Transverse colon (tissue), 4 donors: ENCODE measurements around the gene AQP4. TPM values are rescaled to one million over a fixed set of nuclear protein-coding genes. Genes with fewer than 3 reads are reported as not detected.

Experiments
- DNase-seq: peaks from one replicate; pipeline ENCODE4 v3.0.0-alpha.2; 2019
- H3K27ac ChIP-seq, 4 donors: fragments of 200-600 bp; sonication (generic); 2 replicates each; pipeline ENCODE4 v1.5.1; 2016 to 2018; ENCODE audit warnings: inconsistent platforms in 4 of 4
- H3K27me3 ChIP-seq: fragments of 200-600 bp; sonication (generic); 2 replicates; pipeline ENCODE4 v1.5.1; 2017; ENCODE audit warnings: inconsistent platforms
- H3K36me3 ChIP-seq, 4 donors: fragments of 200-600 bp; sonication (generic); 2 replicates each; pipeline ENCODE4 v1.5.1; 2017 to 2019; ENCODE audit warnings: inconsistent platforms in 4 of 4
- H3K4me1 ChIP-seq, 4 donors: fragments of 200-600 bp; sonication (generic); 2 replicates each; pipeline ENCODE4 v1.5.1; 2017 to 2020; ENCODE audit warnings: inconsistent platforms in 4 of 4
- H3K4me3 ChIP-seq, 4 donors: fragments of 200-600 bp; sonication (generic); 1 replicate in 1 of 4; 2 replicates in 3 of 4; pipeline versions ENCODE4 v1.5.1 to v1.6.1; 2017 to 2019; ENCODE audit warnings: inconsistent platforms in 4 of 4
- H3K9me3 ChIP-seq, 2 donors: fragments of 200-600 bp; sonication (generic); 2 replicates each; pipeline ENCODE4 v1.5.1; 2017 to 2019; ENCODE audit warnings: inconsistent platforms in 2 of 2
- EP300 ChIP-seq: sonication (generic); formaldehyde crosslinking; IDR thresholded peaks from one replicate; pipeline ENCODE4 v1.6.1; 2017; ENCODE audit warnings: antibody characterized with exemption, low read depth
- POLR2A ChIP-seq: fragments of 450-650 bp; IDR thresholded peaks from one replicate; pipeline ENCODE4 v1.6.1; 2016; ENCODE audit warnings: antibody characterized with exemption, mild to moderate bottlenecking, moderate library complexity
- POLR2AphosphoS5 ChIP-seq, 3 donors: sonication (generic); formaldehyde crosslinking; IDR thresholded peaks; one replicate each; pipeline ENCODE4 v1.6.1; 2016; ENCODE audit warnings: antibody characterized with exemption in 3 of 3
- WGBS, 2 donors: methylation state at CpG; one replicate each; pipeline ENCODE4 v1.1.5; 2018; ENCODE audit warnings: low coverage in 1 of 2; 5-methylcytosine and 5-hydroxymethylcytosine counted together
- in situ Hi-C, 4 donors: fragments of 200-750 bp; cut with MboI; loops; one replicate each; pipeline versions ENCODE4 v1.15.0 to v1.15.1; 2017; ENCODE audit warnings: low sequenced_read_pairs in 3 of 4, low pct_ligation_motif_present in 1 of 4, low pct_unique_long_range_greater_than_20kb in 1 of 4
- intact Hi-C: fragments of 100-400 bp; cut with DNase I; formaldehyde crosslinking; loops from one replicate; pipeline ENCODE4 v1.15.1; 2023; ENCODE audit warnings: low total_unique reads
- total RNA-seq, 4 donors: library from RNA; depleted of rRNA; stranded (reverse); fragments of >200 nt; gene quantifications; one replicate each; pipeline ENCODE4 v1.1.0, GENCODE V29; 2016
- TF ChIP-seq, protein P1 (sequence below), 5 experiments: fragments of 200-600 bp in 3 of 5; fragments of 450-650 bp in 2 of 5; sonication (generic) in 3 of 5; IDR thresholded peaks; 1 replicate in 2 of 5; 2 replicates in 3 of 5; pipeline ENCODE4 v1.5.1; 2016 to 2017; ENCODE audit warnings: antibody characterized with exemption in 5 of 5, inconsistent platforms in 3 of 5, mild to moderate bottlenecking in 2 of 5, moderate library complexity in 1 of 5

AQP4 gene
- total RNA-seq, 4 donors from 2014 or later = 2.2 TPM; not detected in 3

DNA sequence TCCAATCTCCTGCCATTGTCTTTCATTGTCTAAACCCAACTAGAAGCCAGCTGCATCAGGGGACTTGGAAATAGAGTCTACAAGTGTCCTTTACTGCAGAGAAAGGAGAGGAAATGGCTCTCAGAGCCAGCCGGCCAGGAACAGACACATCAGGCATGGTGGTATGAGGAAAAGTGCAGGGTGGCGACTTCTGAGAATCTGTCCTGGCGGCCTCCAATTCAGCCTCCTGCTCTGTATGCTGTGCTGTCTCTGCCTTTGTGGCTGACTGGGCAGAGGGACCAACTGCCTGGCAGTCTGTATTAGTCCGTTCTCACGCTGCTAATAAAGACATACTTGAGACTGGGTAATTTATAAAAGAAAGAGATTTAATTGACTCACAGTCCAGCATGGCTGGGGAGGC, 36.8 kb upstream of the AQP4 start:
- no peaks in the 10 kb centered on the region for H3K4me1 ChIP-seq
- H3K9me3 ChIP-seq = no peaks in the 10 kb centered on the region
- in situ Hi-C loops = no loop called here
- 78% methylated on average over 5 of the region's 5 CpGs; no CpG with 5 or more reads in 1 of the 2 donors for WGBS, 2 donors
- no peak overlapping the region for H3K4me3 ChIP-seq
- H3K27ac ChIP-seq = no peak overlapping the region
- TF ChIP-seq EP300 (no peak), POLR2A (no peak), POLR2AphosphoS5 (IDR thresholded peaks at IDR 0.05) (no peak)
- TF ChIP-seq, protein P1, sequence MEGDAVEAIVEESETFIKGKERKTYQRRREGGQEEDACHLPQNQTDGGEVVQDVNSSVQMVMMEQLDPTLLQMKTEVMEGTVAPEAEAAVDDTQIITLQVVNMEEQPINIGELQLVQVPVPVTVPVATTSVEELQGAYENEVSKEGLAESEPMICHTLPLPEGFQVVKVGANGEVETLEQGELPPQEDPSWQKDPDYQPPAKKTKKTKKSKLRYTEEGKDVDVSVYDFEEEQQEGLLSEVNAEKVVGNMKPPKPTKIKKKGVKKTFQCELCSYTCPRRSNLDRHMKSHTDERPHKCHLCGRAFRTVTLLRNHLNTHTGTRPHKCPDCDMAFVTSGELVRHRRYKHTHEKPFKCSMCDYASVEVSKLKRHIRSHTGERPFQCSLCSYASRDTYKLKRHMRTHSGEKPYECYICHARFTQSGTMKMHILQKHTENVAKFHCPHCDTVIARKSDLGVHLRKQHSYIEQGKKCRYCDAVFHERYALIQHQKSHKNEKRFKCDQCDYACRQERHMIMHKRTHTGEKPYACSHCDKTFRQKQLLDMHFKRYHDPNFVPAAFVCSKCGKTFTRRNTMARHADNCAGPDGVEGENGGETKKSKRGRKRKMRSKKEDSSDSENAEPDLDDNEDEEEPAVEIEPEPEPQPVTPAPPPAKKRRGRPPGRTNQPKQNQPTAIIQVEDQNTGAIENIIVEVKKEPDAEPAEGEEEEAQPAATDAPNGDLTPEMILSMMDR (IDR thresholded peaks at IDR 0.05) = no peak
- DNase-seq = no peak
- intact Hi-C loops = no loop called here
- H3K27me3 ChIP-seq = no peaks in the 10 kb centered on the region
- no peaks in the 10 kb centered on the region for H3K36me3 ChIP-seq

DNA sequence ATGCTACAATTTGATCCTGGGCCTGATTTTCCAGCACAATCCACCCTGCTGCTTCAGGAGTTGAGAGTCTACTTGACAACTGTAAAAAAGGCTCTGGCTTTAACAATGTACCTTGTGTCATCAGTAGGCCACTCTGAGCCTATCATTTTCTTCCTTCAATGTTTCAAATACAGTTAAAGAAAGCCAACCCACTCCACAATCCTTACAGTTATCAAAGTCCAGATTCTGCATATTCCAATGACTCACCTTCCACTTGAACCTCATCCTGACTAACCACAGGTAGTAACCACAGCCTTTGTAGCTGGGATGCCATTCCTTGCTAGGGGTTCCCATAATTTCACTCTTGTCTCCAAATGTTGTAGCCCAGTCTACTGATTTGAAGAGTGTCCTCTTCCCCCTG, 35.5 kb upstream of the AQP4 start:
- TF ChIP-seq POLR2AphosphoS5 (IDR thresholded peaks at IDR 0.05) = no peak
- no peak for TF ChIP-seq POLR2A
- TF ChIP-seq, protein P1 (IDR thresholded peaks at IDR 0.05) = no peak
- in situ Hi-C loops = no loop called here
- no peak for DNase-seq

DNA sequence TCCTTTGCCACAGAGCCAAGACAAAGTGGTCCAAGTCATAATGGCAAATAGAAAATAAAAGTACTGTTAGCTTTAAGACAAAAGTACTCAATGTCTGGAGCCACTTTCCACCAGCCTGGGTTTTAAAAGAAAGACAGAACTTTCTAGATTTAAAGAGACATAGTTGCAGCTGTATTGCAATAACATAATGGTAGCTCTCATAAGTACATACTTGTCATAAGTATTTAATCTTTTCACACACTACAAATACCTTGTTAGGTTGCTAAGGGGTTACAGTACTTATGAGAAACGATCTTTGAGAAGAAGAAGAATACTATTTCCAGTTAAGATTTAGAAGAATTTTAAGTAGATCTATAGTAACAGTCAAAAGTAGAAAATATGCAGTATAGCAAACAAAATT, 28.9 kb upstream of the AQP4 start:
- in situ Hi-C loops = no loop called here
- Histone ChIP-seq H3K27ac (no peak overlapping the region), H3K4me1 (no peaks in the 10 kb centered on the region), H3K9me3 (no peaks in the 10 kb centered on the region), H3K27me3 (no peaks in the 10 kb centered on the region), H3K4me3 (no peak overlapping the region), H3K36me3 (no peaks in the 10 kb centered on the region)
- 25 to 38% methylated on average over 1 of the region's 1 CpG for WGBS, 2 donors
- intact Hi-C loops = no loop called here
- TF ChIP-seq, protein P1 (IDR thresholded peaks at IDR 0.05) = no peak
- no peak for TF ChIP-seq POLR2AphosphoS5 (IDR thresholded peaks at IDR 0.05)
- TF ChIP-seq POLR2A = no peak
- TF ChIP-seq EP300 = no peak
- DNase-seq = no peak

More for the DNA sequence above, 35.5 kb upstream of the AQP4 start:
- Histone ChIP-seq H3K27me3 (no peaks in the 10 kb centered on the region), H3K27ac (no peak overlapping the region), H3K9me3 (no peaks in the 10 kb centered on the region), H3K4me3 (no peak overlapping the region), H3K4me1 (no peaks in the 10 kb centered on the region), H3K36me3 (no peaks in the 10 kb centered on the region)
- intact Hi-C loops = no loop called here

DNA sequence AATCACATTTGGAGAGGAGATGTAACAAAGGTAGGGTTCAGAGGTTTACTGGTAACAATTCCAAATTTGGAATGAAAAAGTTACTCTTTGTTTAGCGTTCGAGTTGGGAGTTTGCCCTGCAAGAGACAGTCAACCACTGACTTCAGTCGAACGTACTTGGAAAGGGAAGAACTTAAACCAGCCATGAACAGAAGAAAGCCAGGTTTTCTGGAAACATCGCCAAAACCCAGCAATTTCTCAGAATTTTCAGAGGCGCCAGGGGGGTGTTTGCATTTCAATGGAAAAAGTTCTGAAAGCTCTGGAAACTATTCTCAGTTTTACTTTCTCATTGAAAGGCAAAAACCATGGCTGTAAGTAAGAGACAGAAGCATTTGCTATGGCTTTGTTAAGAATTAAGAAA, 28.5 kb upstream of the AQP4 start:
- intact Hi-C loops (no loop called here), in situ Hi-C loops (no loop called here)
- Histone ChIP-seq H3K36me3 (no peaks in the 10 kb centered on the region), H3K27ac (no peak overlapping the region), H3K9me3 (no peaks in the 10 kb centered on the region), H3K4me3 (no peak overlapping the region), H3K27me3 (no peaks in the 10 kb centered on the region), H3K4me1 (no peaks in the 10 kb centered on the region)
- DNase-seq = no peak
- TF ChIP-seq, protein P1 (IDR thresholded peaks at IDR 0.05) = no peak
- TF ChIP-seq POLR2A (no peak), EP300 (no peak), POLR2AphosphoS5 (IDR thresholded peaks at IDR 0.05) (no peak)
- WGBS, 2 donors = 45 to 52% methylated on average over 6 of the region's 6 CpGs
